ENCODE measurements around the gene BUD31. TPM values are rescaled to one million over a fixed set of nuclear protein-coding genes. Genes with fewer than 3 reads are reported as not detected.
A peak's percentile ranks its signal among the peaks of the same experiment; 100 is the strongest.

Gene BUD31
- total and polyA plus RNA-seq, 9 of the 15 experiments (the other 6 are each of a cell fraction or from before 2014, with no cell fraction given): 105 to 342 (median 247) TPM

- TF ChIP-seq CHD7 (IDR thresholded peaks at IDR 0.05; ENCODE audit: low read depth, low read length): no peak
- TF ChIP-seq POLR3A (IDR thresholded peaks at IDR 0.05; ENCODE audit: borderline replicate concordance, extremely low read depth, insufficient read depth, insufficient read length): no peak
- no peak for TF ChIP-seq ZC3H11A (IDR thresholded peaks at IDR 0.05; ENCODE audit: low read depth, low read length)
- no peak for TF ChIP-seq ZNF134 (CRISPR knock-in tag; conservative IDR thresholded peaks at IDR 0.05)
- TF ChIP-seq ZNF23 (CRISPR knock-in tag; IDR thresholded peaks at IDR 0.05): no peak
- TF ChIP-seq KDM1A (IDR thresholded peaks at IDR 0.05): peak in 1 of 2 experiments; percentile 35; a peak in 1 of 4 replicates
- no peak for TF ChIP-seq ZNF444 (CRISPR knock-in tag; IDR thresholded peaks at IDR 0.05)
- TF ChIP-seq CREB1 (IDR thresholded peaks at IDR 0.05): no peak
- TF ChIP-seq CREB1 (CRISPR knock-in tag; IDR thresholded peaks at IDR 0.05): no peak; the same call in 1 of the 2 replicates
- no peak for TF ChIP-seq ZBTB26 (CRISPR knock-in tag; IDR thresholded peaks at IDR 0.05)
- TF ChIP-seq MAZ (CRISPR knock-in tag; conservative IDR thresholded peaks at IDR 0.05 in 1 of 2, IDR thresholded peaks at IDR 0.05 in 1 of 2): peak; percentile 96 to 97
- TF ChIP-seq U2AF2 (optimal IDR thresholded peaks at IDR 0.05; ENCODE audit: low read depth, low read length): no peak
- no peak for TF ChIP-seq ZBTB43 (CRISPR knock-in tag; IDR thresholded peaks at IDR 0.05)
These were observed 33.5 kb upstream of the BUD31 start (continued) for GRCh38 chr7:99375070-99375807.
